Activated CD4-positive, alpha-beta T cell treated with anti-CD3 and anti-CD28 coated beads for 24 hours (primary cell): ENCODE measurements around the gene BMP8A.
"Not testable (repeated sequence)": the region's sequence is repeated elsewhere in the genome, so short reads cannot be mapped to it uniquely, and the experiment has no call there.

ENCODE experiments used
- DNase-seq, 2 donors: peaks; one replicate each; pipeline ENCODE4 v3.0.0-alpha.2; 2020; ENCODE audit warnings: low read depth in 2 of 2

BMP8A gene

DNA sequence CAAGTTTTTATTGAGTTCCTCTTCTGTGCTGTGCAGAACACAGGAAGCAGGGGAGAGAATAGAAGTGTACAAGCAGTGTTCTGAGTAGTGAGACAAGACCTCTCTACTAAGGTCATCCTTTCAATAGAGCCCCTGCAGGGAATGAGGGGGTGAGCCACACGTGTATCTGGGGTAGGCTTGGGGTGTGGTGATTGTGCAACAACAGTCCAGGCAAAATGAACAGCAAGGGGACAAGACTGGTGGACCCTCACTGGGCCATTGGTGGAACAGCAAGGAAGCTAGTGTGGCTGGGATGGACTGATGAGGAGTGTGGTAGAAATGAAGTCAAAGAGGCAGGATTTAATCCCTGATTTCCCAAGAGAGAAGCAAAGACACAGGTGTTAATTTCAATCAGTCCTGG is 8.2 kb upstream of the BMP8A start:
- no peak for DNase-seq

DNA sequence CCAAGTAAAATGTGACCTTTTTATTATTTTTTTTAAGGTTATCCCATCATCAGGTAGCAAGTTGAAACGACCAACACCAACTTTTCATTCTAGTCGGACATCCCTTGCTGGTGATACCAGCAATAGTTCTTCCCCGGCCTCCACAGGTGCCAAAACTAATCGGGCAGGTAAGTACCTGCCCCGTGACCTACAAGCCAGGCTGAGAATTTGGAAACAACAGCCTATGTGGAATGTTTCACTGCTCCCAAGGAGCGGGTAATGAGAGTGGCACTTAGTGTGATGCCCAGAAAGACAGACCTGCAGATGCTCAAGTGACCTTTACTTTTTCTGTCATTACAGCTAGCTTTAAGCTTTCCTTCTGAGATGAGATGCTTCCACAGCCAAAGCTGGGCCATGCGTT is 6.9 kb upstream of the BMP8A start:
- DNase-seq = no peak

DNA sequence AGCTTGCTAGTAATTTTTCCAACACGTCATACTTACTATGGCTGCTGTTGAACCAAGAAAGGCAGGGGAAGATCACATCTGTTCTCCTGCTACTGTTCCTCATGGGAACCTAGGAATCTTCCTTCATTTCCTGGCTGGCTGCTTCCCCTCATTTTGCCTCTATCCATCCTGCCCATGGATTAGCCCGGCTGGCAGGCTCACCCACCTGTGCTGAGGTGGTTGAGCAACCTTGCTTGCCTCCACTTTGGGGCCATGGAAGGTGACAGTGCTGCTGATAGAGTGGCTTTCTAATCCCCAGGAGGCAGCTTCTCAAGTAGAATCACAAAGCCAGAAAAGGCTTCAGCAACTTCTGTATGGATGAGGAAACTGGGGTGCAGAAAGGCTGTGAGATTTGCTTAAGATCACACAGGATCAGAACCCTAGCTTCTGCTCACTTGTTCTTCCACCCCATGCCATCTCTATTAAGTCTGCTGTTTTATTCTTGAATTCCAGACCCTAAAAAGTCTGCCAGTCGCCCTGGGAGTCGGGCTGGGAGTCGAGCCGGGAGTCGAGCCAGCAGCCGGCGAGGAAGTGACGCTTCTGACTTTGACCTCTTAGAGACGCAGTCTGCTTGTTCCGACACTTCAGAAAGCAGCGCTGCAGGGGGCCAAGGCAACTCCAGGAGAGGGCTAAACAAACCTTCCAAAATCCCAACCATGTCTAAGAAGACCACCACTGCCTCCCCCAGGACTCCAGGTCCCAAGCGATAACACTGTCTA is 6.2 kb upstream of the BMP8A start:
- DNase-seq = no peak

DNA sequence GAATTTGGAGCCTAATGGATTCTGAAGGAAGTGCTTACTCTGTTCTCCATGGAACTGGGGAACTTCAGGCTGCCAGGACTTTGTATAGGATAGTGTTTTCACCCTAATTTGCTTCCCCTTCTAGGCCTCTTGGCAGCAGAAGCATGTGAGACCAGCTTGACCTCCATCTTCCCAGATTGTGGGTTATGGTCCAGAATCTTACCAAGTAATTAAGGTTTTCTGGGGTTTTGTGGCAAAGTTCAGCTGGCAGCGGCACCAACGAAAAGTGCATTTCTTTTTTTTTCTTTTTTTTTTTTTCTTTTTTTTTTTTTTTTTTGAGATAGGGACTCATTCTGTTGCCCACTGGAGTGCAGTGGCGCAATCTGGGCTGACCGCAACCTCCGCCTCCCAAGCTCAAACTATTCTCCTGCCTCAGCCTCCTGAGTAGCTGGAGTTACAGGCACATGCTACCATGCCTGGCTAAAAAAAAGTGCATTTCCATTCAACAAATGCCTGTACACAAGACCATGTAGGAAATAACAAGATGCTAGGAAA is 3.4 kb upstream of the BMP8A start:
- no peak for DNase-seq

DNA sequence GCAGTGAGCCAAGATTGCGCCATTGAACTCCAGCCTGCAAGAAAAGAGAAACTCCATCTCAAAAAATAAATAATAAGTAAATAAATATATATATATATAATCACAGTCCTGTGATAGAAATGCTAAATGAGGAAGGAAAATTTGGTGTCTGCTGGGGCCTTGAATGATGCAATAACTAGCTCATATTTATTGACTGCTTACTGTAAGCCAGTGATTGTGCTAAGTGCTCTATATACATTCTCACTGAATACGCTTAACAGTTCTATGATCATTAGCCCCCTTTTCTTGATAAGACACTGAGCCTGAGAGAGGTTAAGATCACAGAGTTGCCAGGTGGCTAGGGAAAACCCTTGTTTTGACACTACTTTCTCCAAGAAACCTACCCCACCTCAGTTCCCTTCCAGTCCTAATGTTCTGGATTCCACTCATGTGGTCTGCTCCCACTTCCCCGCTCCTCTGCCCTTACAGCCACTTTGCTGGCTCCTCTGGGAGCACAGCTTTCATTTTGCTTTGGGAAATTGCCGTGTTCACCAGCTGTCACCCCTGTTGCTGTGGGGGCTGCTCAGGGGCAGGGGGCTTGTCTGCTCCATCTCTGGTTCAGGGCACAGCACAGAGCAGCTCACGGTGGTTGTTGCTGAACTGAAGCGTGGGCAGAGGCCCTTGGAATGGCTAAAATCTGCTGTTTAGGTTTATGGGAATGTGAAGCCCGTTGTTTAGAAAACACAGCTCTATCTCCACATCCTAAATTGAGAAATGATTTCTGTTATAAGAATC is 2.5 kb upstream of the BMP8A start:
- no peak for DNase-seq

DNA sequence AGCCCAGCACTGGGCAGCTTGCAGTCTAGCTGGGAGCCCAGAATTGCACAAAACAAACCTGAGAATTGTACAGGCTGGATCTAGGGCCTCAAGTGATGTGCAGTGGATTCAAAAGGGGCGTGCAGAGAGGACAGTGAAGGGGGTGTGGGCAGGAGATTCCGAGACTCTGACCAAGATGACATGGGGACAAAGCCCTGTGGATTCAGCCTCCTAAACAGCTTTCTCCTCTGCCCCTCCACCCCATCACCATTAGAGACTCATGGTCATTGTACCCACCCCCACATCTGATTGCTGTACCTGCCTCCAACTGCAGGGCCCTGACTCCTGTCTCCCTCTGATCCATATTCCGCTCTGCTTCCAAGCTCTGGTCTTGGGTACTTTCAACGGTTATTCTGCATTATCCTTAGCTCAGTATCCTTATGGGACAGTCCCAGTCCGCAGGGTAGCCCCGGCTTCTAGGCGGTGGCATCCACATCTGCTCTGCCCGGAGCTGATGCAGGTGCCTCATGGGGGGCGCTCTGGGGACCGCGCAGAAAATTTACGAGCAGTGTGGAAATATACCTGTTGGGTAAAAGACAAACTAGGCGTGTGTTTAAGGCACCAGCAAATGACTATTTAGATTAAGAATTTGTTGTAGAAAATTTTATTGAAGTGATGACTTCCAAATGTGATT is 1.7 kb upstream of the BMP8A start:
- no peak for DNase-seq

DNA sequence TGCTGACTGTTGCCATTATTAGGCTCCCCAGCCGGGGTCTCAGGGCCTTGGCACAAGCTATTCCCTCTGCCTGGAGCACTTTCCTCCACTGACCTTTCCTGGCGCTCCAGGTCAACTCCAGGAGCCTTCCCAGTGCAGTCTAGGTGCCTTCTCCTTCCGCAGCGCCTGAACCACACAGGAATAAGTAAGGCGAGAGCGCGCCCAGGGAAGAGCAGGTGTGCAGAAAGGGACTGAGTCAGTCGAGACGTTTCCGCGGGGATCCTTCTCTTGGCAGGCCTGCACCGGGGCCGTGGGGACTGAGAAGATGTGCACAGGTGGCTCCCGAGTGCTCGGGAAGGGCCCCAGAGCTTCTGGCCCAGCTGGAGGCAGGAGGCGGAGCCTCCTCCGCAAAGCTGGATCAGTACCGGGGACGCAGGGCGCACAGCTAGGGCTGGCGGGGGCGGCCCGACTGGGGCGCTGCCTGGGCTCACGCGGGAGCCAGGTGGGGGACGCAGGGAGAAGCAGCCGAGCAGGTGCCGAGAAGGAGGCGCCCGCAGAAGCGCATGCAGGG is 765 bp upstream of the BMP8A start:
- no peak for DNase-seq

DNA sequence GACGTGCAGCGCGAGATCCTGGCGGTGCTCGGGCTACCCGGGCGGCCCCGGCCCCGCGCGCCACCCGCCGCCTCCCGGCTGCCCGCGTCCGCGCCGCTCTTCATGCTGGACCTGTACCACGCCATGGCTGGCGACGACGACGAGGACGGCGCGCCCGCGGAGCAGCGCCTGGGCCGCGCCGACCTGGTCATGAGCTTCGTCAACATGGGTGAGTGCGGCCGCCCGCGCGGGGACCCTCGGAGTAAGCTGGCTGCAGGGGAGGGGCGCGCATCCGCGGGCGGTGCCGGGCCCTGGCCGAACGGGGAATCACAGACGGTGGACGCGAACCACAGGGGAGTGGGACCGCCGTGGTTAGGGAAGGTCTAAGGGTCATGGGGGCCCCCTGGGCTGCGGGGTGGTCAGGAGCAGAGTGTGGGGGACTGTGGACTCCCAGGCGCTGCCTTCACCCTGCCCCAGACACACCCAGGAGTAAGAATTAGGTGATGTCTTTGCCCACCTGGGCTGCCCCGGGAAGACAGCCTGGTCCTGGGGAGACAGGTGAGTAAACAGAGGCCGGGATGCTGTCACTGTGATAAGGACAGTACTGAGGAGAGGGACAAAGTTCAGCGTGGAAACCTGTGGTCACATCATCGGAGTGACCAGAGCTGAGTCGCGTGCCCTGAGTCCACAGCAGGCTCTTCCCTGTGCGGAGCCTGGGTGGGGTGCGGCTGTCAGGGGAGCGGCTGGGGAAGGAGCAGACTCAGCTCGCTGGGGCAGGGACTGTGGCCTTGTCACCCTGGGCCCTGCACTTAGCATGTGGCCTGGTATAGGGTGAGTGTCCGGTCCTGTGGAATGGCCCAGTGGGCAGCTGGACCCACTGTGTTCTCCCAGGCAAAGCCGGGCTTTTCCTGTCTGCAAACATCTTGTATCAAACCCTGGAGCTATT is 944 bp downstream of the BMP8A start:
- DNase-seq = not testable (repeated sequence)

DNA sequence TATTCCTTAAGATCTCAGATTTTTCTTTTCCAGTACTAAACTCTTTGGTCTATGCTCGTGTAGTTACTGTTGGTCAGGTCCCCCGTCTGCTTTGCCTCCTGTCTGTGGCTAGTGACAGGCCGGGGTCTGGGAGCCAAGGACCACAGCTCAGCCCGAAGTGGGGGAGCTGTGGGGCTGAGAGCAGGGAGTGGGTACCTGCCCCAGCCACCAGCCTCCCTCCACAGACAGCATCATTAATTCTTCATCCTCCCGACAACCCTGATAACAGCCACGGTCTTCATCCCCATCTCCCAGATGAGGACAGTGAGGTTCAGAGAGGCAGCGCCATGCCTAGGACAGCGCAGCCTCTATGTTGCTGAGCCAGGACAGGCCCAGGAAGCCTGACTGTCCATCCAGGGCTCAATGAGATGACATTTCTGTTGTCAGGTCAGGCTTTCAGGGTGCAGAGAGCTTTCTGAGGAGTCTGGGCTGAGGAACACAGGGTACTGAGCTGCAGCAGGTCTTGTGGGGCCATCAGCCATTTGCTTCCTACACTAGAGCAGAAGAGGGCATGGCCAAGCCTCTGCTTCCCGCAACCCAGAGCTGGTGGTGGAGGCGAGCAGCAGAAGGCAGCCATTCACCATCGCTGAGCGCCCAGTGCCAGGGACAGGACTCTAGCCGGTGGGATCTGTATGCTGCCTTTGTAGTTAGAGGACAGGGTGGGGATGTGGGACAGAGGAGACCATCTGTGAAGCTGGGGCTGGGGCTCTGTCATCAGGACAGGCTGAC is 1.8 kb downstream of the BMP8A start:
- not testable (repeated sequence) for DNase-seq

DNA sequence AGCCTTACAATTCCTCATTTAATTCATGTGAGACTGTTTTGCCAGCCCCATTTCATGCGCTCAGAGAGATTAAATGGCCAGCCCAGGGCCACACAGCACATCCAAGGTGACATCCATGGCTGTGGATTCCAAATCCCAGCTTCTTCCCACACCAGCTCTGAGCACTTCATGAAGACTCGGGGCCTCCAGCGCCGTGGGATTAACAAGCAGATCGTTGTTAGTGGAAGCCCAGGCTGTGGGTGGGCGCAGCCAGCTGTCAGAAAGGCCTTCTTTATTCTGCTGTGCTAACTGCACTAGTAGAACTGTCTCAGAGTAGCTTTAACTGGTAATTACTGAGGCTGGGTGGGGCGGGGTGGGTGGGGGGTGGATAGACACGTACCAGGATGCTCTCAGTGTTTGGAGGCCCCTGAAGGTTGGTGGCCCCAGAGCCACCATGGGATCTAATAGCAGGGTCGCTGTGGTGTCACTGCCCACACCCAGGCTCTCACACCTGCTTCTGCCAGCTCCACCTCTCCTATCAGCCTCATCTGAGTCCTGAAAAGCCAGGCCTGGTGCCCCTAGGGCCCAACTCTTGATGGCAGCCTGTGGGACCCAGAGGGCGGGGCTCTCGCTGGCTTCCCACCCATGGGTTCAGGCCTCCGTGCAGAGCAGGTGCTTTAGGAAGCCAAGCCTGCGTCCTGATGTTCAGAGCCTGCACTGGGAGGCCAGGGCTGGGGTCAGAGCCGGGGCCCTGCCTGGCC is 3.4 kb downstream of the BMP8A start:
- no peak for DNase-seq

DNA sequence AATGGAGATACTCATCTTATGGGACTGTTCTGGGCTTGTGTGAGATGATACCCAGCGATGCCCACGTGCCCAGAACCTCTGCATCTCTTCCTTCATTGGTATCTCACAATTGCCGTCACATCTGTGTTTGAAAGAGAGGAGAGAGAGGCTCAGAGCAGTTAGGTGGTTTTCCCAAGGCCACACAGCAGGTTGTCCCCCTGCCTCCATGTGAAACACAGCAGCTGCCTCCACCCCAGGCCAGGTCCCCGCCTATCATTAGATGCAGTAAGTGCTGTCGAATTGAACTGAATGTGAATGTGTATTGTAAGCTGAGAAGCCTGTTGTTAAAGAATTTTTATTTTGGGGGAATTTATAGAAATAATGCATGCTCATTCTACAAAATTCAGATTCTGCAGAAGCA is 5.1 kb downstream of the BMP8A start:
- not testable (repeated sequence) for DNase-seq

DNA sequence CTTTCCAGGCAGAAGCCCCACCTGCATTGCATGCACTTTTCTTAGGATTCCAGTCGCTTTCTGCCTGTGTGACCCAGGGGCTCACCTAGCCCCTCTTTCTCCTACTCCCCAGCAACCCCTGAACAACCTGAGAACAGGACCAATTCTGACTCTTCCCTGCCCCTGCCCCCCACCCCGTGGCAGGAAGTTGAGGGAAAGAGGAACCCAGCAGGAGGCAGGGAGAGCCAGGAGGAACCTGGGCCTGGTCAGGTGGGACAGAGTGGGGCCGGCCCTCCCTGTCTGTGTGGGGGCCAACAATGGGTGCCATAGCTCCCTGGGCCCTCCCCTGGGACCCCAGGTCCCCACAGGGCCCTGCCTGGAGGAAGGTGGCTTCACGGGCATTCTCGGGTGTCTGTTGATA is 6.1 kb downstream of the BMP8A start:
- no peak for DNase-seq

DNA sequence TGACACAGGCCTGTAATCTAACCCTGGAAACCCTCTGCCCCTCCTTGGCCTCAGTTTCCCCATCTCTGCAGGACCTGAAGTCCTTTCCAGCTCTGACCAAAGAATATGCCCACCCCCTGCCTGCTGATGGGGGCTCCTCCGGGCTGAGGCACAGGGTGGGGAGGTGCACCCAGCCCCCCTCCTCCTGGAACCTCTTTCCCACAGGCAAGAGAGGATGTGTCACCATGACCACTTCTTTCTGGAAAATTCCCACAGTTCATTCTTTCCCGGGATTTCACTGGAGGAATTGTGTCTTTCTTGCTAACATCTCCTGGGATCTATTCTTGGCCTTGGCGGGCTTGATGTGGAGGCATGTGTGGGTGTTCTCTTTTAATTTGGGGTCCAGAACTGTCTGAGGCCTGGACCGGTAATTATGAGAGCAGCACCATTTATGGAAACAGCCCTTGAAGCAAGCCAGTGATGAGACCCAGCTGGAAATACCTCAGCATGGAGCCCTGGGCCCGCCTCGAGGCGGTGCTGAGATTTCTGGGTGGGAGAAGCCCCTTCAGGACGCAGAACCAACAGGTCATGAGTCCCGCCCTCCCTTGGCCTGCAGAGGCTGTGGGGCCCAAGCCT is 6.8 kb downstream of the BMP8A start:
- not testable (repeated sequence) for DNase-seq

DNA sequence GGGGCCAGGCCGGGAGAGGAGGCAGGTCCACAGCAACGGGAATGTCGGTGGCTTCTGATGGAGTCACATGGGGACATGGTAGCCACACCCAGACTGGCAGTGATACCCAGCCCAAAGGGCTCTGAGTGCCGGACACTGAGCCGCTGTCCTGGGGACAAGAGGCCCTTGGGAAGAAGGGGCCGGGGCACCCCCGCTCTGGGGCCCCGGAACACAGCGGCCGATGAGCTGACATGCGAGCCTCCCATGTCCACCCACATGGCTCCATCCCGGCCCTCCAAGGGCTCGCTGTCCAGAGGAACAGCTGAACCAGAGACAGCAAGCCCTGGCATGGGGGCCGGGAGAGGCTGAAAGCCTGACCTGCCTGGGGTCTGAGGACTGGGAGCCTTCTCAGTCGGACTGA is 7.4 kb downstream of the BMP8A start:
- DNase-seq = not testable (repeated sequence)

DNA sequence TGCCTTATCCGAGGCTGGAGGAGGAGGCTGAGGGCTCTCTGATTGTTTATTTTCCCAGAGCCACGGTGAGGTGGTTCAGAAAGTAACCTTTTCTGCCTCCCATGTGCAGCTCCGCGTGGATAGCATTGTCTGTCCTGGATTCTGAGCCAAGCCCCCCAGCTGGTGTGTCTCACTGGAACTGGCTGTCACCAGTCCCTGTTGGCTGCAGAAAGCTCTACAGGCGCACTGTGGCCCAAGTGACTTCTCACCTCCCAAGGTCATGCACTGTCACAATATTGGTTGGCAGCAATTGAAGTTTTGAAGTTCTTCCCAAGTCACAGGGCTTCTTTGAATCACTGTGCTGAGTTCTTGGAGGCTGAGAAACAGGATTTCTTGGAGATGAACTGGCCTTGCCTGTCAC is 8.2 kb downstream of the BMP8A start:
- DNase-seq = no peak

DNA sequence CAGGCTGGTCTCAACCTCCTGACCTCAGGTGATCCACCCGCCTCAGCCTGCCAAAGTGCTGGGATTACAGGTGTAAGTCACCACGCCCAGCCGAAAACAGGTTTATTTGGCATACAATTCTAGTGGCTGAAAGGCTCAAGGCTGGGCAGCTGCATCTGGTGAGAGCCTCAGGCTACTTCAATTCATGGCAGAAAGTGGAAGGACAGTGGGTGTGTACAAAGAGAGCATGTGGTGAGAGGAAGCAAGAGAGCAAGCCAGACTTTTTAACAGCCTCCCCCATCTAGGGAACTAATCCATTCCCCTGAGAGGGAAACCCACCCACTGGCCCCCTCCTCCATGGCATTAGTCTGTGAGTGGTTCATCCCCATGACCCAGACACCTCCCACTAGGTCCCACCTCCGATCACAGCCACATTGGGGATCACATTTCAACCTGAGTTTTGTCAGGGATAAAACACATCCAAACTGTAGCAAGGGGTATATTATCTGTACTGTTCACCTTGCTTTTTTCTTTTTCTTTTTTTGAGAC is 9.5 kb downstream of the BMP8A start:
- no peak for DNase-seq

DNA sequence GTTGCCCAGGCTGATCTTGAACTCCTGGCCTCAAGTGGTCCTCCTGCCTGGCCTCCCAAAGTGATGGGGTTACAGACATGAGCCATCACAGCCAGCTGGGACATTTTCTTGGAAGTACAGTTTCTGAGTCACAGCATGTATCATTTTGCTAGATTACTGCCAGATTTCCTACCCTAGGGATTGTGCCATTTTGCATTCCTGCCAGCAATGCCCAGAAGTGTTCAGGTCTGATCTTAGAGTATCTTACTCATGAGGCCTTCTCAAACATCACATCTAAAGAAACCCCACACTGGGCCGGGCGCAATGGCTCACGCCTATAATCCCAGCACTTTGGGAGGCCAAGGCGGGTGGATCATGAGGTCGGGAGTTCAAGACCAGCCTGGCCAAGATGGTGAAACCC is 10.2 kb downstream of the BMP8A start:
- DNase-seq = no peak

DNA sequence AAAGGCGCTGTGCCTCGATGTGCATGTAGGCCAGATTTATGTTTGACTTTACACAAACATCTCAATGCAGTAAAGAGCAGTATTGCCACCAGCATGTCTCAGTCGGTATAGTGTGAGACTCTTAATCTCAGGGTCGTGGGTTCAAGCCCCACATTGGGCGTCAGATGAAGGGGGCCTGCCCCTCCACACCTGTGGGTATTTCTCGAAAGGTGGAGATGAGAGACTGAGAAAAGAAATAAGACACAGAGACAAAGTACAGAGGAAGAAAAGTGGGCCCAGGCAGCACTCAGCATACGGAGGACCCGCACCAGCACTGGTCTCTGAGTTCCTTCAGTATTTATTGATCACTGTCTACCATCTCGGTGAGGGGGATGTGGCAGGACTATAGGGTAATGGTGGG is 13.0 kb downstream of the BMP8A start:
- DNase-seq = not testable (repeated sequence)

DNA sequence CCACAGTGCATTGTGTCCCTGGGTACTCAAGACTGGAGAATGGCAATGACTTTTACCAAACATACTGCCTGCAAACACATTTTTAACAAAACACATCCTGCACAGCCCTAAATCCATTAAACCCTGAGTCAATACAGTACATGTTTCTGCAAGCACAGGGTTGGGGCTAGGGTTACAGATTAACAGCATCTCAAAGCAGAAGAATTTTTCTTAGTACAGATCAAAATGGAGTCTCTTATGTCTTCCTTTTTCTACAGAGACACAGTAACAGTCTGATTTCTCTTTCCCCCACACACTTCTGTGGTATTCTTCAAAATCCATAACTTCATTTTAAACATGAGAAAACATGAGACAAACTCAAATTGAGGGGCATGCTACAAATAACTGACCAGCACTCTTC is 13.9 kb downstream of the BMP8A start:
- no peak for DNase-seq
